Measurements from ENCODE around the gene PRSS1.

DNA sequence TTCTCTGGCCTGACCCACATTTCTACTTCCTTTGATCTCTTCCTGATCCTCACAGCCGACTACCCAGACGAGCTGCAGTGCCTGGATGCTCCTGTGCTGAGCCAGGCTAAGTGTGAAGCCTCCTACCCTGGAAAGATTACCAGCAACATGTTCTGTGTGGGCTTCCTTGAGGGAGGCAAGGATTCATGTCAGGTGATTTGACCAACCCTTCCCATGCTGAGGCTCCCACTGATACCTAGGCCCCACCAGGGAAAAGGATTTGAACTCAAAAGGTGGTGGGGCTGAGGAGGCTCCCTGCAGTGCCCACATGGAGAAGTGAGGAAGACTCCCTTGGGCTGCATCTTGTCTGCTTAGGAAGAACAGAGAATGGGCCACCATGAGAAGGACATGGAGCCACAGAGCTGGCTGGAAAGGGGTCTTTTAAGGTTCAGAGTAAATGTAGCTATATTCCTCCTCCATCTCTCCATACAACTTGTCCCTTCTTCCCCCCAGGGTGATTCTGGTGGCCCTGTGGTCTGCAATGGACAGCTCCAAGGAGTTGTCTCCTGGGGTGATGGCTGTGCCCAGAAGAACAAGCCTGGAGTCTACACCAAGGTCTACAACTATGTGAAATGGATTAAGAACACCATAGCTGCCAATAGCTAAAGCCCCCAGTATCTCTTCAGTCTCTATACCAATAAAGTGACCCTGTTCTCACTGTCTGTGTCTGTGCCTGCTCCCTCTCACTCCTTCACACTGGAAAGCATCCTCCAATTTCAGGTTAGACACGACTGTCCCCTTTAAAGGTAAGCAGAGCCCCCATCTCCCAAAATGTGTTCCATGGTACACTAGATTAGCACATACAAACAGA is 3.3 kb downstream of the PRSS1 start:
- TF ChIP-seq, protein P1, sequence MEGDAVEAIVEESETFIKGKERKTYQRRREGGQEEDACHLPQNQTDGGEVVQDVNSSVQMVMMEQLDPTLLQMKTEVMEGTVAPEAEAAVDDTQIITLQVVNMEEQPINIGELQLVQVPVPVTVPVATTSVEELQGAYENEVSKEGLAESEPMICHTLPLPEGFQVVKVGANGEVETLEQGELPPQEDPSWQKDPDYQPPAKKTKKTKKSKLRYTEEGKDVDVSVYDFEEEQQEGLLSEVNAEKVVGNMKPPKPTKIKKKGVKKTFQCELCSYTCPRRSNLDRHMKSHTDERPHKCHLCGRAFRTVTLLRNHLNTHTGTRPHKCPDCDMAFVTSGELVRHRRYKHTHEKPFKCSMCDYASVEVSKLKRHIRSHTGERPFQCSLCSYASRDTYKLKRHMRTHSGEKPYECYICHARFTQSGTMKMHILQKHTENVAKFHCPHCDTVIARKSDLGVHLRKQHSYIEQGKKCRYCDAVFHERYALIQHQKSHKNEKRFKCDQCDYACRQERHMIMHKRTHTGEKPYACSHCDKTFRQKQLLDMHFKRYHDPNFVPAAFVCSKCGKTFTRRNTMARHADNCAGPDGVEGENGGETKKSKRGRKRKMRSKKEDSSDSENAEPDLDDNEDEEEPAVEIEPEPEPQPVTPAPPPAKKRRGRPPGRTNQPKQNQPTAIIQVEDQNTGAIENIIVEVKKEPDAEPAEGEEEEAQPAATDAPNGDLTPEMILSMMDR (IDR thresholded peaks at IDR 0.05; ENCODE audit: low read depth, low read length): no peak
- TF ChIP-seq EZH2phosphoT487 (IDR thresholded peaks at IDR 0.05; ENCODE audit: low read depth): no peak
